ENCODE measurements around the gene RPS2.

GRCh38 chr16:1913327-1914083 is 51.1 kb downstream of the RPS2 start:
- TF ChIP-seq POLR2A (IDR thresholded peaks at IDR 0.05; ENCODE audit: low read length): no peak
- TF ChIP-seq GATA1 (IDR thresholded peaks at IDR 0.05; ENCODE audit: low read depth, low read length): no peak

Data from erythroblast (primary cell).